GM12801 (cell line): Measurements from ENCODE around the gene C1GALT1.

Experiments used
- TF ChIP-seq, protein P1 (sequence below): IDR thresholded peaks from one replicate; pipeline ENCODE4 v1.5.1; 2011; ENCODE audit warnings: control low read depth; ENCODE audit not compliant: insufficient read length; ENCODE audit errors: extremely low read depth

The C1GALT1 gene

DNA sequence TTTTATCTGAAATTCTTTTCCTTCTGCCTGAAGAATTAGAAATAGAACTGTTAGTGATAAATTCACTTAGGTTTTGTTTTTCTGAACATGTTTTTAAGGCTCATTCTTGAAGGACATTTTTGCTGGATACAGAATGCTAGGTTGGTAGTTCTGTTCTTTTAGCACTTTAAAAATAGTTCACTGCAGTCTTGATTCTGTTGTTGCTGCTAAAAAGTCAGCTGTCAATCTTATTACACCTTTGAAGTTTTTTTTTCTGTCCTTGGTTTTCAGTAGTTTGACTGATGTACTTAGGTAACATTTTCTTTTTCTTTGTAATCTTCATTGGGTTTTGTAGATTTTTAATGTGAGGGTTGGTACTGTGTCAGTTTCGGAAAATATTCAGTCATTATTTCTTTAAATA is 48.7 kb downstream of the C1GALT1 start:
- TF ChIP-seq, protein P1, sequence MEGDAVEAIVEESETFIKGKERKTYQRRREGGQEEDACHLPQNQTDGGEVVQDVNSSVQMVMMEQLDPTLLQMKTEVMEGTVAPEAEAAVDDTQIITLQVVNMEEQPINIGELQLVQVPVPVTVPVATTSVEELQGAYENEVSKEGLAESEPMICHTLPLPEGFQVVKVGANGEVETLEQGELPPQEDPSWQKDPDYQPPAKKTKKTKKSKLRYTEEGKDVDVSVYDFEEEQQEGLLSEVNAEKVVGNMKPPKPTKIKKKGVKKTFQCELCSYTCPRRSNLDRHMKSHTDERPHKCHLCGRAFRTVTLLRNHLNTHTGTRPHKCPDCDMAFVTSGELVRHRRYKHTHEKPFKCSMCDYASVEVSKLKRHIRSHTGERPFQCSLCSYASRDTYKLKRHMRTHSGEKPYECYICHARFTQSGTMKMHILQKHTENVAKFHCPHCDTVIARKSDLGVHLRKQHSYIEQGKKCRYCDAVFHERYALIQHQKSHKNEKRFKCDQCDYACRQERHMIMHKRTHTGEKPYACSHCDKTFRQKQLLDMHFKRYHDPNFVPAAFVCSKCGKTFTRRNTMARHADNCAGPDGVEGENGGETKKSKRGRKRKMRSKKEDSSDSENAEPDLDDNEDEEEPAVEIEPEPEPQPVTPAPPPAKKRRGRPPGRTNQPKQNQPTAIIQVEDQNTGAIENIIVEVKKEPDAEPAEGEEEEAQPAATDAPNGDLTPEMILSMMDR, result no peak

DNA sequence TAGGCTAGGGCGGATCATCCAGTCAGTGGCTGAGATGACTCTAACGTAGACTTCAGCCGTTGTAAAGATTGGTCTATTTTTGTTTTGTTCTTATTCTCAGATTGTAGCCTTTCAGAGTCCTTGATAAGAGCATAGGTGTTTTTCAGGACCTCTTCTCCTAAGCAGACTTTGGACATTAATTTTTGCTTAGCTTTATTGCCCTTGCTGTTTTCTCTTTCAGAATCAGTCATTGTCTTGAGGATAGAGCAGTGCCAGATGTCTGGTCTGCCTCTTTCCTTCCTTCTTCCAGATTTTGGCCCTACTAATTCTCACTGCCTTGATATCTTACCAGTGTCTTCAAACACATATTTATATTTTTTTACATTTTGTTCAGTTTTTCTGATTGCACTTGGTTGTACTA is 49.5 kb downstream of the C1GALT1 start:
- TF ChIP-seq, protein P1, result no peak

DNA sequence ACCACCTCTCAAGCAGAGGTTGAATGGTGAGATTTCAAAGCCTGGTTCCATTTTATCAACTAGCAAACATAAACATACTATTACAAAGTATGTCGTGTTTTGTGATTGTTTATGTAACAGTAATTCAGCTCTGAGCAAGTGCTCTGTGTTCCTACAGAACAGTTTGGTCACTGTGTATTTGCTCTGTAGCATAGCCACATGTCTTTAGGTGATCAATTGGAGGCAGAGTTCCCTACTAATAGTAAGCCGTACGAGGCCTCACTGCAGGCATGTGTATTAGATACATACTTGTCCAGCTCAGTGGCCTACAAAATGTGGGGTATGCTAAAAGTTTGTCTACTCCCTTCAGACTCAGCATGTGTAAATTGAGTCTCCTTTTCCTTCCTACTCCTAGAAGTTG is 53.0 kb downstream of the C1GALT1 start:
- TF ChIP-seq, protein P1, result no peak

DNA sequence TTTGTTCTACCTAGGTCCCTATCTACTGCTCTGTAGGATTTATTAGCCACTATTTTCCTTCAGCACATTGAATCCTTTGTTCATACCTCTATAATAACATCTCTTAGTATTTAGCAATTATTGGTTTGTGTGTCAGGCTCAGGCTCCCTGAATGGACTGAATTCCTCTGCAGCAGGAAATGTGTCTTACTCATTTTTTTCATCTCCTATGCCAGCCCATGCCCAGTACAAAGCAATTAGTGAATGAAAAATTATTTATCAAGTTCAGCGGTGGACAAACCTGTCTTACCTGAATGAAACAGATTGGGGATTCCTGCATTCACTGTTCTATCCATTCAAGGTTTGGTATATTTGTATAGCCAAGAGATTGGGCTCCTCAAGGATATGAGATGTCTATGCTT is 53.7 kb downstream of the C1GALT1 start:
- TF ChIP-seq, protein P1, result no peak

GRCh38 chr7:7237201-7237977 is 55.0 kb downstream of the C1GALT1 start:
- TF ChIP-seq, protein P1, result no peak

DNA sequence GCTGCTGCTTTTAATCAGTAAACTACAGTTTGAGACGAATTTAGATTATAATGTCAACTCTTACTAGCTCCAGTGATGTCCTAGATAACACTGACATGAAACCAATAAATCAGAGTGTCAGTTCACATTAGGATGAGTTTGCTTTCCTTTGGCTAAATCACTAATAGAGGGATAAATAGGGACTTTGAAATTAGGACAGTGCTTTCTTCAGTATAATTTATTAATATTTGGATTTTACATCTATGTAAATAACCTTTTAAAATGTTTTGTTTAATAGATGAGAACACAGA is 55.6 kb downstream of the C1GALT1 start:
- TF ChIP-seq, protein P1, result no peak

GRCh38 chr7:7239346-7239745 is 57.0 kb downstream of the C1GALT1 start:
- TF ChIP-seq, protein P1, result no peak
